Hepatocyte (in vitro differentiated cells): ENCODE measurements around the gene NINJ2.

Experiments
- EZH2 ChIP-seq: fragments of 200-600 bp; sonication (generic); IDR thresholded peaks from 2 replicates; pipeline ENCODE4 v1.6.1; 2016; ENCODE audit warnings: antibody characterized with exemption, mild to moderate bottlenecking, borderline replicate concordance
- EZH2phosphoT487 ChIP-seq: fragments of 200-600 bp; sonication (generic); IDR thresholded peaks from one replicate; pipeline ENCODE4 v1.6.1; 2018; ENCODE audit warnings: antibody characterized with exemption, mild to moderate bottlenecking, low read depth, moderate library complexity; ENCODE audit not compliant: unreplicated experiment, severe bottlenecking
- TF ChIP-seq, protein P1 (sequence below): fragments of 200-600 bp; sonication (generic); IDR thresholded peaks from 2 replicates; pipeline ENCODE4 v1.5.1; 2016; ENCODE audit warnings: antibody characterized with exemption, mild to moderate bottlenecking; ENCODE audit not compliant: poor library complexity

DNA sequence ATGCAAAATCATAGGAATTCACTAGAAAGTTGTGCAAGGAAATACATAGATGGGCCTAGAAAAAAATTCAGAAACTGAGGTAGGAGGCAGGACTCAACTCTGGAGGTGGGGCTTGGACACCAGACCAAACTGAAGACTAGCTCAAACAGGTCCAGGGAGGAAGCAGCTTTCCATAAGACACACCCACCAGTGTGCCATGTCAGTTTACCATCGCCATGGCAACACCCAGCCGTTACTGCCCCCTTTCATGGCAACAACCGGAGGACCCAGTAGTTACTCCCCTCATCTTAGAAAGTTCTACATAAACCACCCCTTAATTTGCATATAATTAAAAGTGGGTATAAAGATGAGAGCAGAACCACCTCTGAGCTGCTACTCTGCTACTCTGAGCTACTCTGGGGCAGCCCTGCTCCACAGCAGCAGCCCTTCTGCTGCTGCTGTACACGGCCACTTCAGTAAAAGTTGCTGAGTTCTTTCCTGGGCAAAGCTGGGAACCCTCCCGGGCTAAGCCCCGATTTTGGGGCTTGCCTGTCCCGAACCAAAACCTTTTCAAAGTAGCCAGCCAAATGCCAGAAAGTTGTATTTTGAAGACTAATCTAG is 30.8 kb upstream of the NINJ2 start:
- TF ChIP-seq, protein P1, sequence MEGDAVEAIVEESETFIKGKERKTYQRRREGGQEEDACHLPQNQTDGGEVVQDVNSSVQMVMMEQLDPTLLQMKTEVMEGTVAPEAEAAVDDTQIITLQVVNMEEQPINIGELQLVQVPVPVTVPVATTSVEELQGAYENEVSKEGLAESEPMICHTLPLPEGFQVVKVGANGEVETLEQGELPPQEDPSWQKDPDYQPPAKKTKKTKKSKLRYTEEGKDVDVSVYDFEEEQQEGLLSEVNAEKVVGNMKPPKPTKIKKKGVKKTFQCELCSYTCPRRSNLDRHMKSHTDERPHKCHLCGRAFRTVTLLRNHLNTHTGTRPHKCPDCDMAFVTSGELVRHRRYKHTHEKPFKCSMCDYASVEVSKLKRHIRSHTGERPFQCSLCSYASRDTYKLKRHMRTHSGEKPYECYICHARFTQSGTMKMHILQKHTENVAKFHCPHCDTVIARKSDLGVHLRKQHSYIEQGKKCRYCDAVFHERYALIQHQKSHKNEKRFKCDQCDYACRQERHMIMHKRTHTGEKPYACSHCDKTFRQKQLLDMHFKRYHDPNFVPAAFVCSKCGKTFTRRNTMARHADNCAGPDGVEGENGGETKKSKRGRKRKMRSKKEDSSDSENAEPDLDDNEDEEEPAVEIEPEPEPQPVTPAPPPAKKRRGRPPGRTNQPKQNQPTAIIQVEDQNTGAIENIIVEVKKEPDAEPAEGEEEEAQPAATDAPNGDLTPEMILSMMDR: no peak
- no peak for TF ChIP-seq EZH2phosphoT487
- TF ChIP-seq EZH2: no peak
